ENCODE measurements around the gene PAFAH1B2.

DNA sequence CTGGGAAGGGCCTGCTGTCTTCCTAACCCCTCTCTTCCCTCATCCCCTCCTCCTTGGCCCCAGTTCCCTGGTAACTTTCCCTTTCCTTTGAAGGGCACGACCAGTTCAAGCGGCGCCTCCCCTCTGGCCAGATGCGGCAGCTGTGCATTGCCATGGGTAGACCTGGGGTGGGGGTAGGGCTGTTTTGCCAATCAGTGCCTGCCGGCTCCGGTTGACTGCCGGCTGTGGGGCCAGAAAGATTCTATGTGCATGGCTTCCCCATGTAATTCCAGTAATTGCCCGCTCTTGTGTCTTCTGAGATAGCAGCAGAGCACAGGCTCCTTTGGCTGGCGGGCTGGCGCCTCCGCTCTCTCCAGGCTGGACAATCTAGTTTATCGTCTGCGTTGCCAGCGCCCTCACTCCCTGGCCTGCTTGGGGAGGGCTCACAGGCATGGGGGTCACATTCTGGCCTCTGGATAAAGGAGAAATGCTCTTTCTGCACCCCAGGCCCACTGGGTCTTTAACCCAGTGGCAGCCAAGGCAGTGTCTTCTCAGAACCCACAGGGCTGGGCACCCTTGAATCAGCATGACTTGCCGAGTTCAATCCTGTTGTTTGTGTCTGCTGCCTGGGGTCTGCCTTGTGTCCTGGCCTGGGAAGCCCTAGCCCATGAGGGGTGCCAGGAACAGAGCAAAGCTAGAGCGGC, 43.9 kb downstream of the PAFAH1B2 start:
- TF ChIP-seq, protein P1, sequence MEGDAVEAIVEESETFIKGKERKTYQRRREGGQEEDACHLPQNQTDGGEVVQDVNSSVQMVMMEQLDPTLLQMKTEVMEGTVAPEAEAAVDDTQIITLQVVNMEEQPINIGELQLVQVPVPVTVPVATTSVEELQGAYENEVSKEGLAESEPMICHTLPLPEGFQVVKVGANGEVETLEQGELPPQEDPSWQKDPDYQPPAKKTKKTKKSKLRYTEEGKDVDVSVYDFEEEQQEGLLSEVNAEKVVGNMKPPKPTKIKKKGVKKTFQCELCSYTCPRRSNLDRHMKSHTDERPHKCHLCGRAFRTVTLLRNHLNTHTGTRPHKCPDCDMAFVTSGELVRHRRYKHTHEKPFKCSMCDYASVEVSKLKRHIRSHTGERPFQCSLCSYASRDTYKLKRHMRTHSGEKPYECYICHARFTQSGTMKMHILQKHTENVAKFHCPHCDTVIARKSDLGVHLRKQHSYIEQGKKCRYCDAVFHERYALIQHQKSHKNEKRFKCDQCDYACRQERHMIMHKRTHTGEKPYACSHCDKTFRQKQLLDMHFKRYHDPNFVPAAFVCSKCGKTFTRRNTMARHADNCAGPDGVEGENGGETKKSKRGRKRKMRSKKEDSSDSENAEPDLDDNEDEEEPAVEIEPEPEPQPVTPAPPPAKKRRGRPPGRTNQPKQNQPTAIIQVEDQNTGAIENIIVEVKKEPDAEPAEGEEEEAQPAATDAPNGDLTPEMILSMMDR (conservative IDR thresholded peaks at IDR 0.05; ENCODE audit: low read length): no peak
- no peak for TF ChIP-seq EZH2phosphoT487 (IDR thresholded peaks at IDR 0.05; ENCODE audit: borderline replicate concordance, low read depth, low read length)

All from OCI-LY7 (cell line).